Fibroblast of lung (primary cell): ENCODE results near the gene MAPK8IP1.

Experiments used
- EZH2 ChIP-seq: IDR thresholded peaks from 2 replicates; pipeline ENCODE4 v1.5.1; 2012; ENCODE audit warnings: low read length, control low read depth, mild to moderate bottlenecking; ENCODE audit errors: missing control alignments
- TF ChIP-seq, protein P1 (sequence below), 2 donors: IDR thresholded peaks in 1 of 2; conservative IDR thresholded peaks in 1 of 2; 1 replicate in 1 of 2; 2 replicates in 1 of 2; pipeline ENCODE4 v1.5.1; 2011 to 2012; ENCODE audit warnings: low read length in 2 of 2, control low read depth in 1 of 2, inconsistent platforms in 1 of 2, low read depth in 1 of 2, mild to moderate bottlenecking in 1 of 2

DNA sequence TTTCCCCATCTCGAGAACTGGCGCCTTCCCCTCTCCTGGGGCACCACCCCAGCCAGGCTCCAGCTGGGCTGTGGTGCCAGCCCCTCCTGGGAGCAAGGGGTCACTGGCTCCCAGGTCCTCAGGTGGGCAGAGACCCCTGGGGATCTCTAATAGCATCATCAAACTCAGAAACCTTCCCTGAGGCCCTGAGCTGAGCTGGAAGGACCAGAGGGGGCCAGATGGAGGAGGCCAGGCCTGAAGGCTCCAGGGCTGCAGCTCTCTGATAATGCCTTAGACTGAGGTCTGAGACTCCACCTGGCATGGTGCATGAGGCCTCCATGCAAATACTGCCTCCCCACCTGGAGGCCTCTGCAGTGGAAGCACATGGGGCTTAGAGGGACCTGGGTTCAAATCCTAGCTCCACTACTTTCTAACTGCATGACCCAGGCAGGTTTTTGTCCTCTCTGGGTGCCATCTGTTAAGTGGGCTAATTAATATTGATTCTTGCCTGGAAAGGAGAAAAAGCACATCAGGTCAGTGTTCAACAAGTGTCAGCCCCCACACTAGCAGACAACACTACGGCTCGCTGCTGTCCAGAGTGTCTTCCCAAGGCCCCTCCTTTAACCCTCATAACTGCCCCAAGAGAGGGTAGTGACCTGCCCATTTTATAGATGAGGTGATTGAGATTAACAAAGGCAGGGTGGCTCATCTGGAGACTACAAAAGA lies 1.5 kb downstream of the MAPK8IP1 start:
- TF ChIP-seq, protein P1, sequence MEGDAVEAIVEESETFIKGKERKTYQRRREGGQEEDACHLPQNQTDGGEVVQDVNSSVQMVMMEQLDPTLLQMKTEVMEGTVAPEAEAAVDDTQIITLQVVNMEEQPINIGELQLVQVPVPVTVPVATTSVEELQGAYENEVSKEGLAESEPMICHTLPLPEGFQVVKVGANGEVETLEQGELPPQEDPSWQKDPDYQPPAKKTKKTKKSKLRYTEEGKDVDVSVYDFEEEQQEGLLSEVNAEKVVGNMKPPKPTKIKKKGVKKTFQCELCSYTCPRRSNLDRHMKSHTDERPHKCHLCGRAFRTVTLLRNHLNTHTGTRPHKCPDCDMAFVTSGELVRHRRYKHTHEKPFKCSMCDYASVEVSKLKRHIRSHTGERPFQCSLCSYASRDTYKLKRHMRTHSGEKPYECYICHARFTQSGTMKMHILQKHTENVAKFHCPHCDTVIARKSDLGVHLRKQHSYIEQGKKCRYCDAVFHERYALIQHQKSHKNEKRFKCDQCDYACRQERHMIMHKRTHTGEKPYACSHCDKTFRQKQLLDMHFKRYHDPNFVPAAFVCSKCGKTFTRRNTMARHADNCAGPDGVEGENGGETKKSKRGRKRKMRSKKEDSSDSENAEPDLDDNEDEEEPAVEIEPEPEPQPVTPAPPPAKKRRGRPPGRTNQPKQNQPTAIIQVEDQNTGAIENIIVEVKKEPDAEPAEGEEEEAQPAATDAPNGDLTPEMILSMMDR (conservative IDR thresholded peaks at IDR 0.05 in 1 of 2, IDR thresholded peaks at IDR 0.05 in 1 of 2; ENCODE audit: low read depth in 1 of 2, low read length in 2 of 2) = no peak
- no peak for TF ChIP-seq EZH2
